H1 (cell line): ENCODE results near the gene FGF2. TPM values are rescaled to one million over a fixed set of nuclear protein-coding genes. Genes with fewer than 3 reads are reported as not detected.
A peak's percentile ranks its signal among the peaks of the same experiment; 100 is the strongest.

Experiments used
- CTCF ChIA-PET: fragments of 300-600 bp; sonication (Branson Sonifier 250); formaldehyde crosslinking; loops from one replicate; lab custom pipeline; 2021; ENCODE audit not compliant: partially characterized antibody; lab: Charles Lee
- POLR2A ChIA-PET: fragments of 300-600 bp; sonication (Branson Sonifier 250); formaldehyde crosslinking; loops from one replicate; lab custom pipeline; 2021; ENCODE audit warnings: inconsistent platforms; ENCODE audit not compliant: partially characterized antibody; lab: Charles Lee
- DNase-seq, 2 experiments: peaks; one replicate each; pipeline versions ENCODE4 v3.0.0 to v3.0.0-alpha.2; 2010 to 2022; ENCODE audit warnings: low spot score in 2 of 2, low read depth in 1 of 2, mixed read lengths in 1 of 2
- FAIRE-seq: peaks from 2 replicates; lab custom pipeline; 2011; peaks lifted over from hg19 to GRCh38; lab: Jason Lieb, UNC
- H2AFZ ChIP-seq: 2 replicates; pipeline ENCODE4 v1.8.1; 2012; ENCODE audit warnings: low read length, inconsistent platforms
- H2AK5ac ChIP-seq: 2 replicates; pipeline ENCODE4 v1.6.1; 2013; ENCODE audit warnings: low read depth, low read length
- H2BK120ac ChIP-seq: replicated peaks from 2 replicates; pipeline ENCODE3; 2013; ENCODE audit warnings: low read depth, low read length, inconsistent platforms
- H2BK12ac ChIP-seq: 2 replicates; pipeline ENCODE4 v1.6.1; 2013; ENCODE audit warnings: low read depth, low read length
- H2BK15ac ChIP-seq: 2 replicates; pipeline ENCODE4 v1.6.1; 2013; ENCODE audit warnings: low read length
- H2BK20ac ChIP-seq: 2 replicates; pipeline ENCODE4 v1.6.1; 2013; ENCODE audit warnings: low read length
- H2BK5ac ChIP-seq: 2 replicates; pipeline ENCODE4 v1.6.1; 2013; ENCODE audit warnings: low read depth, low read length
- H3K14ac ChIP-seq: 2 replicates; pipeline ENCODE4 v1.6.1; 2013; ENCODE audit warnings: inconsistent platforms; ENCODE audit not compliant: insufficient read length
- H3K18ac ChIP-seq: 2 replicates; pipeline ENCODE4 v1.6.1; 2013; ENCODE audit warnings: low read length; ENCODE audit errors: extremely low read depth
- H3K23ac ChIP-seq: 2 replicates; pipeline ENCODE4 v1.6.1; 2013; ENCODE audit warnings: inconsistent platforms; ENCODE audit not compliant: insufficient read length
- H3K23me2 ChIP-seq: 2 replicates; pipeline ENCODE4 v1.6.1; 2013; ENCODE audit warnings: low read depth, low read length
- H3K27ac ChIP-seq: 2 replicates; pipeline ENCODE4 v1.6.1; 2011; ENCODE audit warnings: low read depth, low read length, inconsistent platforms
- H3K27me3 ChIP-seq, 4 experiments: replicated peaks in 1 of 4; 1 replicate in 1 of 4; 2 replicates in 3 of 4; pipeline versions ENCODE4 v1.6.1 to v1.8.1; 2011 to 2013; ENCODE audit warnings: low read length in 3 of 4, mild to moderate bottlenecking in 3 of 4, inconsistent platforms in 2 of 4, mixed read lengths in 2 of 4, moderate library complexity in 1 of 4; ENCODE audit not compliant: control insufficient read depth in 3 of 4, insufficient read depth in 3 of 4; ENCODE audit errors: extremely low read depth in 1 of 4
- H3K36me3 ChIP-seq, 4 experiments: 2 replicates each; pipeline versions ENCODE4 v1.6.1 to v1.8.1; 2011 to 2013; ENCODE audit warnings: mild to moderate bottlenecking in 4 of 4, low read length in 3 of 4, moderate library complexity in 2 of 4, control low read depth in 1 of 4, inconsistent platforms in 1 of 4; ENCODE audit not compliant: insufficient read depth in 4 of 4, control insufficient read depth in 2 of 4
- H3K4ac ChIP-seq: replicated peaks from 2 replicates; pipeline ENCODE3; 2013; ENCODE audit warnings: low read length, low read depth, mixed read lengths, inconsistent platforms; ENCODE audit not compliant: insufficient read length
- H3K4me1 ChIP-seq, 4 experiments: replicated peaks in 1 of 4; 1 replicate in 1 of 4; 2 replicates in 3 of 4; pipeline versions ENCODE4 v1.6.1 to v1.8.1; 2011 to 2013; ENCODE audit warnings: low read length in 3 of 4, inconsistent platforms in 2 of 4, mixed read lengths in 1 of 4; ENCODE audit not compliant: insufficient read depth in 4 of 4, control insufficient read depth in 3 of 4
- H3K4me2 ChIP-seq, 2 experiments: 2 replicates each; pipeline versions ENCODE4 v1.6.1 to v1.8.1; 2011 to 2013; ENCODE audit warnings: low read depth in 2 of 2, low read length in 2 of 2, control low read depth in 1 of 2, inconsistent platforms in 1 of 2, mild to moderate bottlenecking in 1 of 2; ENCODE audit not compliant: insufficient read depth in 1 of 2
- H3K4me3 ChIP-seq, 4 experiments: fragments of 200-600, 300-600 bp in 1 of 4; sonication (generic), shearing (Covaris generic), sonication (Bioruptor Twin) in 1 of 4; 2 replicates each; pipeline versions ENCODE4 v1.5.1 to v1.8.1; 2011 to 2016; ENCODE audit warnings: low read length in 4 of 4, low read depth in 3 of 4, control low read depth in 2 of 4, inconsistent platforms in 2 of 4, mild to moderate bottlenecking in 2 of 4, mixed read lengths in 1 of 4, moderate library complexity in 1 of 4; ENCODE audit not compliant: insufficient read depth in 2 of 4; ENCODE audit errors: extremely low read depth in 1 of 4
- H3K56ac ChIP-seq: replicated peaks from 2 replicates; pipeline ENCODE3; 2013; ENCODE audit warnings: low read depth, mild to moderate bottlenecking, mixed read lengths, low read length, inconsistent platforms; ENCODE audit not compliant: insufficient read length
- H3K79me1 ChIP-seq: 2 replicates; pipeline ENCODE4 v1.6.1; 2013; ENCODE audit warnings: low read depth, low read length, control low read depth
- H3K79me2 ChIP-seq, 2 experiments: 2 replicates each; pipeline versions ENCODE4 v1.6.1 to v1.8.1; 2012 to 2013; ENCODE audit warnings: low read length in 2 of 2, mild to moderate bottlenecking in 2 of 2, inconsistent platforms in 1 of 2; ENCODE audit not compliant: insufficient read depth in 2 of 2, control insufficient read depth in 1 of 2
- H3K9ac ChIP-seq, 4 experiments: replicated peaks in 1 of 4; 1 replicate in 1 of 4; 2 replicates in 3 of 4; pipeline versions ENCODE4 v1.6.1 to v1.8.1; 2011 to 2013; ENCODE audit warnings: low read depth in 3 of 4, low read length in 3 of 4, control low read depth in 2 of 4, mild to moderate bottlenecking in 2 of 4, moderate library complexity in 2 of 4, inconsistent platforms in 1 of 4; ENCODE audit errors: extremely low read depth in 1 of 4
- H3K9me3 ChIP-seq, 2 experiments: 2 replicates each; pipeline versions ENCODE4 v1.6.1 to v1.8.1; 2012 to 2013; ENCODE audit warnings: mild to moderate bottlenecking in 2 of 2, moderate library complexity in 2 of 2, control low read depth in 1 of 2, inconsistent platforms in 1 of 2, low read depth in 1 of 2, low read length in 1 of 2, mixed read lengths in 1 of 2; ENCODE audit not compliant: insufficient read depth in 2 of 2
- H4K20me1 ChIP-seq, 2 experiments: replicated peaks in 1 of 2; 2 replicates each; pipeline versions ENCODE3 to v1.8.1; 2011 to 2013; ENCODE audit warnings: inconsistent platforms in 2 of 2, low read length in 2 of 2, mild to moderate bottlenecking in 1 of 2; ENCODE audit not compliant: insufficient read depth in 2 of 2, control insufficient read depth in 1 of 2
- H4K5ac ChIP-seq: 2 replicates; pipeline ENCODE4 v1.6.1; 2013; ENCODE audit warnings: low read length, low read depth, mixed read lengths, inconsistent platforms; ENCODE audit not compliant: insufficient read length
- H4K8ac ChIP-seq: 2 replicates; pipeline ENCODE4 v1.8.0; 2013; ENCODE audit warnings: mild to moderate bottlenecking, moderate library complexity, low read length, inconsistent platforms; ENCODE audit not compliant: insufficient read depth; ENCODE audit errors: extremely low read depth
- H4K91ac ChIP-seq: replicated peaks from 2 replicates; pipeline ENCODE3; 2013; ENCODE audit warnings: low read length, mixed read lengths, inconsistent platforms; ENCODE audit not compliant: insufficient read length
- RAD21 ChIP-seq, 2 experiments: IDR thresholded peaks in 1 of 2; conservative IDR thresholded peaks in 1 of 2; 2 replicates each; pipeline ENCODE4 v1.6.1; 2011; ENCODE audit warnings: low read depth in 2 of 2, low read length in 2 of 2, improper control_type of control experiment in 1 of 2, inconsistent platforms in 1 of 2, mild to moderate bottlenecking in 1 of 2, moderate library complexity in 1 of 2
- SIX5 ChIP-seq: IDR thresholded peaks from 2 replicates; pipeline ENCODE4 v1.6.1; 2011; ENCODE audit warnings: mild to moderate bottlenecking, low read depth, low read length
- SP1 ChIP-seq: IDR thresholded peaks from 2 replicates; pipeline ENCODE4 v1.6.1; 2011; ENCODE audit warnings: low read depth, low read length
- TAF1 ChIP-seq: IDR thresholded peaks from 2 replicates; pipeline ENCODE4 v1.6.1; 2011; ENCODE audit warnings: mild to moderate bottlenecking, low read depth, low read length
- TAF7 ChIP-seq: optimal IDR thresholded peaks from 2 replicates; pipeline ENCODE3; 2011; ENCODE audit warnings: low read depth, mild to moderate bottlenecking, inconsistent platforms, low read length, moderate library complexity, borderline replicate concordance
- WGBS, 2 experiments: shearing (Covaris generic) in 1 of 2; methylation state at CpG; one replicate each; pipeline versions ENCODE4 v1.1.6 to v1.1.7; 2013 to 2015; ENCODE audit warnings: low lambda C conversion rate in 2 of 2, mixed read lengths in 2 of 2, inconsistent platforms in 1 of 2, low coverage in 1 of 2, missing lambda C conversion rate in 1 of 2; ENCODE audit not compliant: insufficient replicate concordance in 2 of 2, insufficient coverage in 1 of 2, insufficient read length in 1 of 2; ENCODE audit errors: extremely low coverage in 1 of 2, missing lambda C conversion rate in 1 of 2; 5-methylcytosine and 5-hydroxymethylcytosine counted together
- polyA plus RNA-seq, 7 experiments: library from polyadenylated mRNA; depleted of rRNA in 3 of 7; stranded (reverse) in 5 of 7; unstranded in 2 of 7; fragments of >200 nt in 5 of 7; fragments of 200-250 nt in 2 of 7; gene quantifications; 1 replicate in 5 of 7; 2 replicates in 1 of 7; 4 replicates in 1 of 7; pipeline versions ENCODE4 v1.2.1 to v1.2.3, GENCODE V29; 2011 to 2013; ENCODE audit warnings: missing spikeins in 2 of 7, mixed read lengths in 2 of 7
- total RNA-seq: library from RNA; stranded (reverse); fragmentation: NEBNext Ultra II Directional; extraction: Animal tissue kit (Norgen Biotek cat#: 25700); gene quantifications from 2 replicates; pipeline ENCODE4 v1.2.1, GENCODE V29; 2021

Gene FGF2
- total and polyA plus RNA-seq, 2 of the 8 experiments (the other 6 are each of a cell fraction or from before 2014, with no cell fraction given): 23.4 to 145 TPM

GRCh38 chr4:122798101-122798500 is 28.5 kb upstream of the FGF2 start:
- CTCF ChIA-PET: interaction anchor here (1.1 to 2.8 kb wide), 6 partner anchors 10 to 41 kb away, joined by 3 to 12 read pairs (median 6); no protein-coding TSS in a partner anchor
- Histone ChIP-seq H3K79me1 (no peaks in the 10 kb centered on the region), H3K9me3 (no peaks in the 10 kb centered on the region), H3K9ac (0 out of 7 replicates have a peak overlapping the region, but pooled peaks of 1 of the 4 experiments have one; percentile 7), H3K27me3 (no peaks in the 10 kb centered on the region), H2BK20ac (peak overlapping the region; percentile 15; the same call in 1 of the 2 replicates), H3K18ac (peak overlapping the region; percentile 96; the same call in 1 of the 2 replicates), H3K4me2 (peak overlapping the region in 1 of 2 experiments; percentile 24; a peak in 2 of 4 replicates), H4K5ac (peak overlapping the region; percentile 98), H2BK15ac (no peak overlapping the region), H3K36me3 (no peaks in the 10 kb centered on the region), H2BK120ac (peak overlapping the region; percentile 99), H3K4me1 (peaks cover 3 to 17% (median 14%) of the 10 kb centered on the region in 4 experiments; a peak in 6 of 7 replicates), H4K8ac (no peak overlapping the region), H3K79me2 (no peaks in the 10 kb centered on the region)
- POLR2A ChIA-PET: interaction anchor here (1.4 to 5.4 kb wide), 8 partner anchors 10 to 65 kb away, joined by 4 to 79 read pairs (median 13); partner anchors contain the start of genes BBS12 and FGF2
- 0 out of 2 replicates have a peak, but pooled peaks have one; percentile 10 for TF ChIP-seq SP1
- TF ChIP-seq RAD21 (IDR thresholded peaks at IDR 0.05 in 1 of 2, conservative IDR thresholded peaks at IDR 0.05 in 1 of 2; ENCODE audit: low read depth in 2 of 2, low read length in 2 of 2): peak in 1 of 2 experiments; percentile 24; a peak in 1 of 4 replicates
- TF ChIP-seq TAF1: 0 out of 2 replicates have a peak, but pooled peaks have one; percentile 47
- peak; percentile 36 for TF ChIP-seq TAF7
- no peak for TF ChIP-seq SIX5
- TF ChIP-seq, all 59 proteins: peak for 4
- Histone ChIP-seq H3K23ac (no peak overlapping the region), H2BK5ac (peak overlapping the region; percentile 99; the same call in 1 of the 2 replicates), H2AK5ac (no peak overlapping the region), H2AFZ (no peak overlapping the region), H4K20me1 (no peaks in the 10 kb centered on the region), H3K4ac (peak overlapping the region; percentile 69), H2BK12ac (peak overlapping the region; percentile 41; the same call in 1 of the 2 replicates), H3K23me2 (no peaks in the 10 kb centered on the region), H3K4me3 (peak overlapping the region in 1 of 4 experiments; percentile 2; a peak in 1 of 8 replicates), H3K14ac (no peak overlapping the region), H4K91ac (peak overlapping the region; percentile 97), H3K56ac (peak overlapping the region; percentile 55), H3K27ac (peak overlapping the region; percentile 91)
- FAIRE-seq (peak; percentile 42), DNase-seq (no peak)
- 41% methylated on average over 5 of the region's 5 CpGs; no CpG with 5 or more reads in 1 of the 2 experiments for WGBS, 2 experiments
